Dermis blood vessel endothelial cell (primary cell): ENCODE data around the gene PGM5. TPM values are rescaled to one million over a fixed set of nuclear protein-coding genes. Genes with fewer than 3 reads are reported as not detected.
"Not testable (repeated sequence)": the region's sequence is repeated elsewhere in the genome, so short reads cannot be mapped to it uniquely, and the experiment has no call there.

Experiments
- DNase-seq: peaks from one replicate; pipeline ENCODE4 v3.0.0; 2010
- total RNA-seq: library from RNA; depleted of rRNA; stranded (reverse); fragments of >200 nt; gene quantifications from 2 replicates; pipeline ENCODE4 v1.2.3, GENCODE V29; 2014

PGM5 gene
- 110 and 128 TPM in 2 replicates for total RNA-seq

DNA sequence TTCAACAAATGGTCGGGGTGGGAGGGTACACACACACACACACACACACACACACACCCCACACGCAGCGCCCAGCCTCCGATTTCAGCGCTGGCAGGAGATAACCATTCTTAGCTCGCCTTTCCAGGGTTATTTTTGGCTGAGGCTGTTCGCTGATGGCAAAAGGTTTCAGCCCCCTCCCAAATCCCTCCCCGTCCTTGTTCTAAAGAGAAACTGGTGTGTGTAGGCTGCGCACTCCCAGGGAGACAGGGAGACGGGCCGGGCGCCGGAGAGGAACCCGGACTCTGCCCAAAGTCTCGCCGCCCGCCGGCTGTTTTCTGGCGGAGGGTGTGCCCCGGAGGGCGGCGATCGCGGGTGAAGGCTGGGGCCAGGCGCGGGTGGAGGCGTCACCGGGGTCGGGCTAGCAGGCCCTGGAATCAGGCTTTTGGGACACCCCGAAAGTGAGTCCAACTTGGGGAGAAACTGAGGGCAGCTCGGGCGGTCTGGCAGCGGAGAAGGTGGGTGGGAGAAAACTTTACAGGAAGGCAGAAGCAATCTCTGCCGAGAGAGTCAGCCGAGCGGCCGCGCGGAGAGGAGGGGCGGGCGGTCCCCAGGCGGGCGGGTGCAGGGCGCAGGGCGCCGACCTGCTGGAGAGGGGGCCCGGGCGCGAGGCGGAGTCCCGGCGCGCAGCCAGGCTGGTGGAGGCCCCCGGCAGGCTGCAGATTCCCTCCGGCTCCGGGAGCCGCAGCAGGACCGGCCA is at the start of gene PGM5:
Gene PGM5, plus strand, starts transcription at position 232 of the 739 bp plus-strand sequence. CDS start 517 bp downstream, outside the sequence.
- peak; percentile 0 for DNase-seq

- not testable (repeated sequence) for DNase-seq
These were observed 49.3 kb upstream of the PGM5 start for GRCh38 chr9:68307127-68307526.

GRCh38 chr9:68307654-68308053 is 48.8 kb upstream of the PGM5 start:
- not testable (repeated sequence) for DNase-seq

GRCh38 chr9:68311208-68311607 is 45.2 kb upstream of the PGM5 start:
- DNase-seq: not testable (repeated sequence)

GRCh38 chr9:68318209-68318608 is 38.2 kb upstream of the PGM5 start:
- not testable (repeated sequence) for DNase-seq

GRCh38 chr9:68323749-68324148 is 32.7 kb upstream of the PGM5 start:
- not testable (repeated sequence) for DNase-seq

DNA sequence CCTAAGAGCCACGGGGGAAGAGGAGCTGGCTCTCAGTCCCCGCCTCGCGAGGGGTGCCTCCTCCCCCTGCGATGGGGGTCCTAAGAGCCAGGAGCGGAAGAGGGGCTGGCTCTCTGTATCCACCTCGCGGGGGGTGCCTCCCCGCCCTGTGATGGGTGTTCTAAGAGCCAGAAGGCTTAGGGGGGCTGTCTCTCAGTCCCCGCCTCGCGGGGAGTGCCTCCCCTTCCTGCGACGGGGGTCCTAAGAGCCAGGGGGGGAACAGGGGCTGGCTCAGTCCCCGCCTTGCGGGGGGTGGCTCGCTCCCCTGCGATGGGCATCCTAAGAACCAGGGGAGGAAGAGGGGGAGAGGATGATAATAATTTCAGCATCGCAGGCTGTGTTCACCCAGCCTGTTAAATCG is 31.9 kb upstream of the PGM5 start:
- not testable (repeated sequence) for DNase-seq

DNA sequence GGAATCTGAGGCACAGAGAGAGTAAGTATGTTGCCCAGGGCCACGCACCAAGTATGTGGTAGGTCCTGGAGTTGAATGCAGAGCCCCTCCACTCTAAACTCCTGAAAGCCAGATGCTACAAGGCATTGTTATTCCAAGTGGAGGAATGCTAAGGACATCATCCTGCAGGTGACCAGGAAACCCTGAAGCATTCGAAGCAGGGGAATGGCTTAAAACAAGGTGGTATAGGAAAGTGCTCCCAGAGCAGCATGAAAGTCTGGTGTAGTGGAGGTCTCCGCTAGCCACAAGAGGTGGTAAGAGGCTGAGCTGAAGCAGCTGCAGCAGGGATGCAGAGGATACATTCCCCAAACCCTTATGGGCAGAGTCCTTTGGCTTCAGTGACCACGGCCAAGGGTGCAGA is 27.3 kb upstream of the PGM5 start:
- not testable (repeated sequence) for DNase-seq

DNA sequence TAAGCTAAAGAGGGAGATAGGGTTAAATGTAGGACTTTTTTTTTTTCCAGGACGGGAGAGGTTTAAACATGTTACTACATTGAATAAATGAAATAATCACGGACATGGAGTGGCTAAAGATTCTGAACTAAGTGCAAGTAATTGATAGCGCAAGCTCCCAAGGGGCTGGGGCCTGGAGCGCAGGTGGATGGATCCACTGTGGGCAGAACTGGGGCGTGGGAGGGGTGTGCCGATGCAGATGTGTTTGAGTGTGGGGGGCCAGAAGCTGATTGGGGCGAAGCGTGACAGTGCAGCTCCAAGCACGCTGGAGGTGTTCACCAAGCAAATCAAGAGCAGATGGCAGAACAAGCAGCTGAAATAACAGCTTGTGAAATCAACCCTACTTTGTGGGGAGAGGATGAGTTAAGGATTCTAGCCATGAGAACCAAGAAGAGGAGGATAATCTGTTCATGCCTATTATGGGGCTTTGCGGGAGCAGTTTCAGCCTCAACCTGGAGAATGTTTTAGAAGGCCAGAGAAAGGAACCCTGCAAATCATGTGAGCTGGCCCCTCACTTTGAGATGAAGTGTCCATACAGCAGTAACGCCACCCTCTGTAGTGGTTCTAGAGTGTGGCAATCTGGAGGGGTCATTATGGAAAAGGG is 25.8 kb upstream of the PGM5 start:
- not testable (repeated sequence) for DNase-seq

DNA sequence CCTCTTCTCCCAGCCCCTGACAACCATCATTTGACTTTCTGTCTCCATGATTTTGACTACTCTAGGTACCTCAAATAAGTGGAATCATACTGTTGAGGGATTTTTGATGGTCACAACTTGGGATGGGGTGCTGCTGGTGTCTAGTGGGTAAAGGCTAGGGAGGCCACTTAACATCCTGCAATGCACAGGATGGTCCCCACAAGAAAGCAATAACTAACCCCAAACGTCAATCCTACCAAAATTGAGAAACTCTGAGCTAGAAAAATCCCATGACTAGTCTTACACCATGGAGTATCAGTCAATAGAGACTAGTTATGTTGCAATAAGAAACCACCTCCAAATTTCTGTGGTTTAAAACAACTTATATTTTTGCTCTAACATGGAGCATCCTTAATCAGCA is 24.3 kb upstream of the PGM5 start:
- not testable (repeated sequence) for DNase-seq

GRCh38 chr9:68335935-68336334 is 20.5 kb upstream of the PGM5 start:
- not testable (repeated sequence) for DNase-seq

DNA sequence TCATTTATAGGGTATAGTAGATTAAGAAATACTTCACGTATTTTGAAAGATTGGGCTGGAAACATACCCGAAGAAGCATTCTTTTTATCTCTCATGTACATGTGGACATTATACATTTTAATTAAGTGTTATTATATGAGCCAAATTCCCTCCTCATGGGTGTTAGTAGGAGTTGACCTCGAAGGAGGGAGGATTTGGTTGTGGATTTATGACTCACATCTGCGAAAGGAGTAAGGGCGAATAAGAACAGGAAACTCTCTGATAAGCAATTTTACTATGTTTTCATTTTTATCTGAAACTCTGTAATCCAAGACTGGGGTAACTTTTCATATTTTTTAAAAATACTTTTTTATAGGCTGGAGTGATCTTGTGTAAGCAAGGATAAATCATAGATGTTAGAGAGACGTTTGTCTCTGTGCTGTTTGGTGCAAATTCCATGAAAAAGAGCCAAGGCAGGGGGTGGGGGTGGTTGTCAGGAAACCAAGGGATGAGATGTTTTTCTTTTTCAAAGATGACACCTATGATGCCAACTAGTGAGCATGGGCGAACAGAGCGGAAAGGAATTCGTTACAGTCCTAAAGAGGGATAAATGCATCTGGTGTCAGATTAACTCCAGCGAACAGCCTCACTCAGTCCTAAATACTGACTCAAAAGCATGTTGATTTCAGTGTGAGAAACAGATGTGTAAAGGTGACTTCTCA is 19.6 kb upstream of the PGM5 start:
- DNase-seq: not testable (repeated sequence)

- not testable (repeated sequence) for DNase-seq
These were observed 18.4 kb upstream of the PGM5 start for GRCh38 chr9:68338000-68338399.

- not testable (repeated sequence) for DNase-seq
These were observed 14.0 kb upstream of the PGM5 start for GRCh38 chr9:68342265-68343025.

- DNase-seq: not testable (repeated sequence)
These were observed 13.2 kb upstream of the PGM5 start for GRCh38 chr9:68343242-68343641.

- DNase-seq: not testable (repeated sequence)
These were observed 12.4 kb upstream of the PGM5 start for GRCh38 chr9:68343992-68344391.

- not testable (repeated sequence) for DNase-seq
These were observed 4.7 kb upstream of the PGM5 start for GRCh38 chr9:68351689-68352088.

DNA sequence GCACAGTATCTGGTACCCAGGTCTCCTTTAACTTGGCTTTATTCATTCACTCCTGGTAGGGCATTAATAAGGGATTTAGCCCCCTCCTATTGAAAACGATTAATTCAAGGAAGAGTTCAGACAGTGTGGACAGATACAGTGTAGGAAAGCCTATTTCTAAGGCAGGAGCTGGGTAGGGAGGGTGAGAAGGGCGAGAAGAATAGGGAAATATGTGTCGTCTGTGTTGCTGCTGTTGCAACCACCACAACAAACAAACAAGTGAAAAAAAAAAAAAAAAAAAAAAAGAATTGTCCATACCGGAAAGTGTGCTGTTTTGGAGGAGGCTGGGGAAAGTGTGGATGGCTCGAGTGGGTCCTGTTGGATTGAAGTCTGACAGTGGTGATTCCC is 425 bp upstream of the PGM5 start:
- DNase-seq: not testable (repeated sequence)

GRCh38 chr9:68357119-68357714 is 806 bp downstream of the PGM5 start:
- not testable (repeated sequence) for DNase-seq

- not testable (repeated sequence) for DNase-seq
These were observed 10.6 kb downstream of the PGM5 start for GRCh38 chr9:68366933-68367547.

GRCh38 chr9:68375789-68376188 is 19.4 kb downstream of the PGM5 start:
- DNase-seq: not testable (repeated sequence)

GRCh38 chr9:68377723-68378122 is 21.3 kb downstream of the PGM5 start:
- not testable (repeated sequence) for DNase-seq
